SK-N-MC (cell line): ENCODE measurements around the gene PDE11A.
"Not testable (repeated sequence)": the region's sequence is repeated elsewhere in the genome, so short reads cannot be mapped to it uniquely, and the experiment has no call there.

Source experiments
- DNase-seq: peaks from one replicate; pipeline ENCODE4 v3.0.0-alpha.2; 2011; ENCODE audit warnings: low read depth, low spot score
- H3K27ac ChIP-seq: fragments of 200-600 bp; sonication (generic); 2 replicates; pipeline ENCODE4 v1.5.1; 2016; ENCODE audit warnings: mixed run types
- H3K36me3 ChIP-seq: fragments of 200-600 bp; sonication (generic); 2 replicates; pipeline ENCODE4 v1.6.1; 2017; ENCODE audit warnings: antibody characterized with exemption, low read length, mixed read lengths; ENCODE audit not compliant: insufficient read depth
- H3K4me3 ChIP-seq: fragments of 200-600 bp; sonication (generic); 2 replicates; pipeline ENCODE4 v1.5.1; 2016
- H3K9ac ChIP-seq: fragments of 200-600 bp; sonication (generic); 2 replicates; pipeline ENCODE4 v1.8.0; 2017; ENCODE audit warnings: mixed run types, mixed read lengths; ENCODE audit not compliant: insufficient read length
- H3K9me3 ChIP-seq: fragments of 200-600 bp; sonication (generic); 2 replicates; pipeline ENCODE4 v1.6.1; 2017; ENCODE audit warnings: low read depth, mild to moderate bottlenecking, antibody characterized with exemption, low read length, moderate library complexity, mixed read lengths
- EZH2 ChIP-seq: fragments of 200-600 bp; sonication (generic); IDR thresholded peaks from one replicate; pipeline ENCODE4 v1.6.1; 2017; ENCODE audit warnings: antibody characterized with exemption
- FOXP2 ChIP-seq: optimal IDR thresholded peaks from 2 replicates; pipeline ENCODE3; 2011; ENCODE audit warnings: mild to moderate bottlenecking, moderate library complexity; ENCODE audit not compliant: insufficient read depth; ENCODE audit errors: extremely low read length, control extremely low read depth
- POLR2AphosphoS5 ChIP-seq: IDR thresholded peaks from 2 replicates; pipeline ENCODE4 v1.6.1; 2012; ENCODE audit warnings: mild to moderate bottlenecking, low read depth, low read length, borderline replicate concordance

The PDE11A gene

GRCh38 chr2:177857538-177857937 is 215.0 kb downstream of the PDE11A start:
- Histone ChIP-seq H3K4me3 (no peak overlapping the region), H3K36me3 (no peaks in the 10 kb centered on the region), H3K9me3 (no peaks in the 10 kb centered on the region), H3K9ac (no peak overlapping the region), H3K27ac (no peak overlapping the region)
- TF ChIP-seq EZH2 (no peak), FOXP2 (no peak), POLR2AphosphoS5 (no peak)
- DNase-seq = no peak

DNA sequence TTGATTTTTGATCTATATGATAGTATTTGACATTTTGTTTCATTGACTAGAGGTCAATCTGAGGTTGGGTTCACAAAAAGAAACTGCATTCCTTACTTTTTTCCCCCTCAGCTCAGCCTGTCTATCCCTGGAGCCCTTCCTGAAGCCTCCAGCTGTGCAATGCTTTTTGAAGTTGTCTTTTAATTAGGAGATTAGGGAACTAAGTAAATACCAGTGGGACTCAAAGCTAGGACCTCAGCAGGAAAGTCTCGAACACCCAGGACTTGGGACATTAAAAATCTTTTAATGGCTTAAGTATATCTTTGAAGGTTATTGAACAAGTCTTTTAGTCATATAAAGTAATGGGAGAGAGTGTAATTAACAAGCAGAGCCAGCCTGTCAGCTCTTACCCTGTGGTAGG is 220.2 kb downstream of the PDE11A start:
- no peak overlapping the region for H3K27ac ChIP-seq
- no peak for DNase-seq

DNA sequence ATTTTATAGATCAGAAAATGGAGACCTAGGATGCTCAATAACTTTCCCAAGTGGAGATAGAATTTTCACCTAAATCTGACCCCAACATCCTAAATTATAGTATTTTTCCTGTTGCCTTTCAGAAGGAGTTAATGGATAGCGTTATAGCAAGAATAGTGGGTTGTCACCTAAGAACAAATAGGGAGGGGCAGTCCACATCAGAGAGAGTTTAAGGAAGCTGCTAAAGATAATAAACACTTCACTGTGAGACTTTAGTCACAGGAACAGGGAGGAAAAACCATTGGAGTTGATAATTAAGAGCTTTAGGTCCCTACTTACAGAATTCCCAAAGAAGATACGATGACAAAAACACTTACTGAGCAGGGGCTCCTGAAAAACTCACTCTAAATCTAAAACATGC is 229.4 kb downstream of the PDE11A start:
- no peak for DNase-seq
- no peak overlapping the region for H3K9ac ChIP-seq
- no peaks in the 10 kb centered on the region for H3K36me3 ChIP-seq
- TF ChIP-seq FOXP2 (no peak), POLR2AphosphoS5 (no peak), EZH2 (no peak)
- no peak overlapping the region for H3K4me3 ChIP-seq
- no peak overlapping the region for H3K27ac ChIP-seq
- no peaks in the 10 kb centered on the region for H3K9me3 ChIP-seq

More for the DNA sequence above, 220.2 kb downstream of the PDE11A start:
- H3K9ac ChIP-seq = no peak overlapping the region
- no peak overlapping the region for H3K4me3 ChIP-seq
- no peaks in the 10 kb centered on the region for H3K9me3 ChIP-seq
- TF ChIP-seq FOXP2 (no peak), POLR2AphosphoS5 (no peak), EZH2 (no peak)
- no peaks in the 10 kb centered on the region for H3K36me3 ChIP-seq

- H3K36me3 ChIP-seq = no peaks in the 10 kb centered on the region
- H3K4me3 ChIP-seq = no peak overlapping the region
- H3K27ac ChIP-seq = no peak overlapping the region
- TF ChIP-seq FOXP2 (no peak), POLR2AphosphoS5 (no peak), EZH2 (no peak)
- H3K9ac ChIP-seq = no peak overlapping the region
- H3K9me3 ChIP-seq = no peaks in the 10 kb centered on the region; the same call in 1 of the 2 replicates
- no peak for DNase-seq
Measured at GRCh38 chr2:177842243-177842642, 230.3 kb downstream of the PDE11A start.

DNA sequence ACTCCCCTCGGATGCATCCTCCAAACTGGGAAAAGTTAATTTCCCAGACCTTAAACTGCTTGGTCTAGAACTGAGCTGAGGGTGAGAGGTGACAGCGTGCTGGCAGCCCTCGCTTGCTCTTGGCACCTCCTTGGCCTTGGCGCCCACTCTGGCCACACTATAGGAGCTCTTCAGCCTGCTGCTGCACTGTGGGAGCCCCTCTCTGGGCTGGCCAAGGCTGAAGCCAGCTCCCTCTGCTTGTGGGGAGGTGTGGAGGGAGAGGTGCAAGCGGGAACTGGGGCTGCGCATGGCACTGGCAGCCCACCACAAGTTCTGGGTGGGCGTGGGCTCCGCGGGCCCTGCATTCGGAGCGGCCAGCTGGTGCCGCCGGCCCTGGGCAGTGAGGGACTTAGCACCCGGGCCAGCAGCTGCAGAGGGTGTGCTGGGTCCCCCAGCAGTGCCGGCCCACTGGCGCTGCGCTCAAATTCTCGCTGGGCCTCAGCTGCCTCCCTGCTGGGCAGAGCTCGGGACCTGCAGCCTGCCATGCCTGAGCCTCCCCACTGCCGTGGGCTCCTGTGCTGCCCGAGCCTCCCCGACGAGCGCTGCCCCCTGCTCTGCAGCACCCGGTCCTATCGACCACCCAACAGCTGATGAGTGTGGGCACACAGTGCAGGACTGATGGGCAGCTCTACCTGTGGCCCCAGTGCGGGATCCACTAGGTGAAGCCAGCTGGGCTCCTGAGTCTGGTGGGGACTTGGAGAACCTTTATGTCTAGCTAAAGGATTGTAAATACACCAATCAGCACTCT is 237.0 kb downstream of the PDE11A start:
- H3K27ac ChIP-seq, H3K4me3 ChIP-seq, DNase-seq, H3K36me3 ChIP-seq, H3K9me3 ChIP-seq, H3K9ac ChIP-seq: not testable (repeated sequence)

DNA sequence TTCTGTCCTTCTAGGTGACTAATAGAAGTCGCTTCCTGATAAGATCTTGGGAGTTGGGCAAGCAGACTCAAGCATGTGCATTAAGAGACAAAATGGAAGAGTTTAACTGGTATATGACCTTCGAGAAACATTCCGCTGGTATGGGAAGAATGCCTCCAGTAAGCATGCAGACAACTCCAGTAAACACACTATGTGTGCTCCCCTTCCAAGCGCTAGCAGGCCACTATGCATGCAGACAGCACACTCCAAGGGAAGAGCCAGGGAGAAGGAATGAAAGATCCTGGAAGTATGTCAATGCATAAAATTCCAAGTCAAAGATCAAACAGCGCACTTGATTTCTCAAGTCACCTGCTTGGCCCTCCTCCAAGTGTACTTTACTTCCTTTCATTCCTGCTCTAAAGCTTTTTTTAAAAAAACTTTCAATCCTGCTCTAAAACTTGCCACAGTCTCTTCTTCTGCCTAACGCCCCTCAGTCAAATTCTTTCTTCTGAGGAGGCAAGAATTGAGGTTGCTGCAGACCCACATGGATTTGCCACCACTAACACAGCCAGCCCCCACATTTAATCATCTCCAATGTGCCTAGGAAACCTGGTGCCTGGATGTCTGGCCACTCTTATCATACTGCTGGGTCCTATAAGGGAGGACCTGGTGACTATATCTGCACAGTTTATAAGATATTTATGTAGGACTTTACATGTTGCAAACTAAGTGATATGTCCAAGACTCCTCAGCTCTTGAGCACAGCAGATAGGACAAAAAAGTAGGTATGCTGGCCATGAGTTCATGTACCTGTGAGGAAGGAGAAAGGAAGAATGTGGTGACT is 239.8 kb downstream of the PDE11A start:
- H3K4me3 ChIP-seq = no peak overlapping the region
- no peaks in the 10 kb centered on the region for H3K36me3 ChIP-seq
- no peak overlapping the region for H3K27ac ChIP-seq
- DNase-seq = no peak
- no peak overlapping the region for H3K9ac ChIP-seq
- no peaks in the 10 kb centered on the region; the same call in 1 of the 2 replicates for H3K9me3 ChIP-seq
- no peak for TF ChIP-seq POLR2AphosphoS5
- TF ChIP-seq FOXP2 = no peak
- no peak for TF ChIP-seq EZH2

DNA sequence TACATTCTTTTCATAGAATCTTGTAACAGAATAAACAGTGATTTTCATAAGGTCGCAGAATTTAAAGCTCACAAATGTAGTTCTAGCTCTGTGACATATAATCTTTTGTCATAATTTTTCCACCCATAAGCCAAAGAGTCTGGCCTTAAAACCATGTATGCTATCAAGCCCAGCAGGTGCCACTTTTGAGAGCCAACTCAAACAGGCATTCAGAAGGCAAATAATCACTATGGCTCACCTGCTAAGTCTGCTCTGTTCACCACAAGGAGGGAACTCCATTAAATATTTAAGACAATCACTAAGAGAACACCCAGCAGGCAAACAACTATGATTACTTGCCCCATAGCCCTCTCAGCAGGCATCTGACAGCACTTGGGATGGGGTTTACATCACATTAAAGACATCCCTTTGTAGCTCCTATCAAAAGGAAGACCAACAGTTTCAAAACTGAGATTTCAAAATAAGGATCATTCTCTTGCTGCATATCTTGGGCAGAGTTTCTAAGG is 241.6 kb downstream of the PDE11A start:
- Histone ChIP-seq H3K36me3 (no peaks in the 10 kb centered on the region), H3K27ac (no peak overlapping the region), H3K4me3 (no peak overlapping the region), H3K9me3 (no peaks in the 10 kb centered on the region), H3K9ac (no peak overlapping the region)
- DNase-seq = no peak
- no peak for TF ChIP-seq POLR2AphosphoS5
- no peak for TF ChIP-seq FOXP2
- no peak for TF ChIP-seq EZH2

- no peak for TF ChIP-seq POLR2AphosphoS5
- TF ChIP-seq EZH2 = no peak
- no peak for TF ChIP-seq FOXP2
- H3K9ac ChIP-seq = no peak overlapping the region
- no peak overlapping the region for H3K4me3 ChIP-seq
- H3K27ac ChIP-seq = no peak overlapping the region
- no peaks in the 10 kb centered on the region for H3K36me3 ChIP-seq
- DNase-seq = no peak
- no peaks in the 10 kb centered on the region for H3K9me3 ChIP-seq
Measured at GRCh38 chr2:177828557-177828956, 244.0 kb downstream of the PDE11A start.

DNA sequence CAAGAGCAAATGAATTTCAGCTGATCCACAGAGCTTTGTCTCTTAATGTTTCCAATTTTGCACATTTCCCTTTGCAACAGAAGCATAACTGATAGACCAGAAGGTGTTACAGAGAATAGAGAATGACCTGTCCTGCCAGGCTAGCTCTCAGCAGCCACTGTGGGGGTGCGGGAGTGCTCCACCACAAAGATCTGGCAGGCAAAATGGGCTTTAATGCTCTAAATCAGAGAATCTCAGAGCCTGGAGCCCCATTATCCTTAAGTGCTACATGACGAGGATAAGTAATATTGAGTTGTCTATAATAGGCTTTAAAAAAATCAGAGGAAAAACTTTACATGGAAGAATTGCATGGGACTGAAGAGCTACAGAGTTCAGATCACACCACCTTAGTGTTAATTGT is 245.7 kb downstream of the PDE11A start:
- H3K27ac ChIP-seq = no peak overlapping the region
- no peaks in the 10 kb centered on the region for H3K9me3 ChIP-seq
- H3K4me3 ChIP-seq = no peak overlapping the region
- DNase-seq = no peak
- TF ChIP-seq EZH2 = no peak
- TF ChIP-seq FOXP2 = no peak
- no peak for TF ChIP-seq POLR2AphosphoS5
- no peak overlapping the region for H3K9ac ChIP-seq
- no peaks in the 10 kb centered on the region for H3K36me3 ChIP-seq
